ENCODE results near the gene CTTN.
"Not testable (repeated sequence)": the region's sequence is repeated elsewhere in the genome, so short reads cannot be mapped to it uniquely, and the experiment has no call there.

Gene CTTN

GRCh38 chr11:70397336-70397982 is 870 bp upstream of the CTTN start:
- Mint-ChIP-seq H3K4me1 (peaks cover 43% of the 10 kb centered on the region), H3K9me3 (no peaks in the 10 kb centered on the region), H3K27ac (peak overlapping the region in 1 of 2 donors; percentile 78), H3K4me3 (peak overlapping the region; percentile 79 to 87), H3K27me3 (peaks cover 87% of the 10 kb centered on the region)
- DNase-seq = no peak
- peak; percentile 48 for ATAC-seq

- peaks cover 82% of the 10 kb centered on the region for H3K27me3 Mint-ChIP-seq
- peak overlapping the region; percentile 56 to 78 for H3K4me3 Mint-ChIP-seq
- DNase-seq (peak; percentile 24 to 30), ATAC-seq (peak; percentile 14)
- H3K4me1 Mint-ChIP-seq = peaks cover 49% of the 10 kb centered on the region
- peak overlapping the region in 1 of 2 donors; percentile 61 for H3K27ac Mint-ChIP-seq
- no peaks in the 10 kb centered on the region for H3K9me3 Mint-ChIP-seq
Measured at GRCh38 chr11:70398834-70399680, 728 bp downstream of the CTTN start.

- Mint-ChIP-seq H3K4me1 (peaks cover 49% of the 10 kb centered on the region), H3K9me3 (no peaks in the 10 kb centered on the region), H3K27me3 (peaks cover 80% of the 10 kb centered on the region), H3K27ac (no peak overlapping the region), H3K4me3 (peak overlapping the region; percentile 56 to 78)
- ATAC-seq (no peak), DNase-seq (no peak)
Measured at GRCh38 chr11:70399681-70400112, 1.4 kb downstream of the CTTN start.

GRCh38 chr11:70400643-70401042 is 2.3 kb downstream of the CTTN start:
- ATAC-seq (no peak), DNase-seq (no peak)
- H3K4me3 Mint-ChIP-seq = no peak overlapping the region
- H3K9me3 Mint-ChIP-seq = no peaks in the 10 kb centered on the region
- peaks cover 78% of the 10 kb centered on the region for H3K27me3 Mint-ChIP-seq
- H3K4me1 Mint-ChIP-seq = peaks cover 49% of the 10 kb centered on the region
- H3K27ac Mint-ChIP-seq = no peak overlapping the region

- no peak for DNase-seq
- Mint-ChIP-seq H3K4me3 (no peak overlapping the region), H3K27me3 (peaks cover 72% of the 10 kb centered on the region), H3K27ac (no peak overlapping the region), H3K4me1 (peaks cover 48% of the 10 kb centered on the region), H3K9me3 (no peaks in the 10 kb centered on the region)
- no peak for ATAC-seq
Measured at GRCh38 chr11:70402016-70402415, 3.7 kb downstream of the CTTN start.

GRCh38 chr11:70402685-70403084 is 4.4 kb downstream of the CTTN start:
- DNase-seq (no peak), ATAC-seq (no peak)
- Mint-ChIP-seq H3K27me3 (peaks cover 71% of the 10 kb centered on the region), H3K4me3 (no peak overlapping the region), H3K27ac (no peak overlapping the region), H3K4me1 (peaks cover 41% of the 10 kb centered on the region), H3K9me3 (no peaks in the 10 kb centered on the region)

GRCh38 chr11:70404244-70404643 is 5.9 kb downstream of the CTTN start:
- H3K4me1 Mint-ChIP-seq = peaks cover 33% of the 10 kb centered on the region
- peaks cover 65% of the 10 kb centered on the region for H3K27me3 Mint-ChIP-seq
- ATAC-seq (no peak), DNase-seq (no peak)
- H3K27ac Mint-ChIP-seq = no peak overlapping the region
- no peak overlapping the region for H3K4me3 Mint-ChIP-seq
- no peaks in the 10 kb centered on the region for H3K9me3 Mint-ChIP-seq

- Mint-ChIP-seq H3K27ac (no peak overlapping the region), H3K9me3 (no peaks in the 10 kb centered on the region), H3K4me3 (no peak overlapping the region), H3K4me1 (peaks cover 17% of the 10 kb centered on the region), H3K27me3 (peaks cover 64% of the 10 kb centered on the region)
- ATAC-seq (no peak), DNase-seq (no peak)
Measured at GRCh38 chr11:70405679-70406395, 7.5 kb downstream of the CTTN start.

GRCh38 chr11:70407121-70407520 is 8.8 kb downstream of the CTTN start:
- H3K27me3 Mint-ChIP-seq = peaks cover 56% of the 10 kb centered on the region
- ATAC-seq = no peak
- no peak overlapping the region for H3K4me3 Mint-ChIP-seq

GRCh38 chr11:70407814-70408213 is 9.5 kb downstream of the CTTN start:
- ATAC-seq = no peak
- H3K27ac Mint-ChIP-seq = no peak overlapping the region
- no peaks in the 10 kb centered on the region for H3K9me3 Mint-ChIP-seq
- H3K4me1 Mint-ChIP-seq = peaks cover 2% of the 10 kb centered on the region
- peaks cover 54% of the 10 kb centered on the region for H3K27me3 Mint-ChIP-seq
- no peak for DNase-seq
- H3K4me3 Mint-ChIP-seq = no peak overlapping the region

More at GRCh38 chr11:70407121-70407520, 8.8 kb downstream of the CTTN start:
- DNase-seq = no peak
- no peak overlapping the region for H3K27ac Mint-ChIP-seq
- H3K9me3 Mint-ChIP-seq = no peaks in the 10 kb centered on the region
- peaks cover 9% of the 10 kb centered on the region for H3K4me1 Mint-ChIP-seq

- H3K27me3 Mint-ChIP-seq = peaks cover 57% of the 10 kb centered on the region
- not testable (repeated sequence) for H3K27ac Mint-ChIP-seq, ATAC-seq
Measured at GRCh38 chr11:70408326-70408725, 10.0 kb downstream of the CTTN start.

GRCh38 chr11:70409437-70409836 is 11.1 kb downstream of the CTTN start:
- peaks cover 50% of the 10 kb centered on the region for H3K27me3 Mint-ChIP-seq
- no peak overlapping the region for H3K27ac Mint-ChIP-seq
- no peaks in the 10 kb centered on the region for H3K9me3 Mint-ChIP-seq
- ATAC-seq (no peak), DNase-seq (no peak)
- no peak overlapping the region for H3K4me3 Mint-ChIP-seq
- no peaks in the 10 kb centered on the region for H3K4me1 Mint-ChIP-seq

More at GRCh38 chr11:70408326-70408725, 10.0 kb downstream of the CTTN start:
- DNase-seq, H3K9me3 Mint-ChIP-seq, H3K4me3 Mint-ChIP-seq, H3K4me1 Mint-ChIP-seq: not testable (repeated sequence)

- no peaks in the 10 kb centered on the region for H3K9me3 Mint-ChIP-seq
- H3K4me1 Mint-ChIP-seq = peaks cover 4% of the 10 kb centered on the region
- peaks cover 53% of the 10 kb centered on the region for H3K27me3 Mint-ChIP-seq
- DNase-seq = no peak
- no peak overlapping the region for H3K4me3 Mint-ChIP-seq
- no peak for ATAC-seq
- H3K27ac Mint-ChIP-seq = no peak overlapping the region
Measured at GRCh38 chr11:70409871-70410270, 11.5 kb downstream of the CTTN start.

- peaks cover 53% of the 10 kb centered on the region for H3K27me3 Mint-ChIP-seq
- ATAC-seq (no peak), DNase-seq (no peak)
- peaks cover 11% of the 10 kb centered on the region for H3K4me1 Mint-ChIP-seq
- H3K4me3 Mint-ChIP-seq = no peak overlapping the region
- no peak overlapping the region for H3K27ac Mint-ChIP-seq
- no peaks in the 10 kb centered on the region for H3K9me3 Mint-ChIP-seq
Measured at GRCh38 chr11:70410276-70411205, 12.2 kb downstream of the CTTN start.
